Osteocyte (in vitro differentiated cells): Measurements from ENCODE around the gene GPD2. TPM values are rescaled to one million over a fixed set of nuclear protein-coding genes. Genes with fewer than 3 reads are reported as not detected.

ENCODE experiments used
- DNase-seq: peaks from one replicate; pipeline ENCODE4 v3.0.0; 2021; ENCODE audit warnings: mixed read lengths; ENCODE audit not compliant: unreplicated experiment; ENCODE audit errors: extremely low spot score
- H3K27ac Mint-ChIP-seq: one replicate; pipeline ENCODE4 v1.8.0; 2021; ENCODE audit warnings: mild to moderate bottlenecking, mixed read lengths; ENCODE audit not compliant: unreplicated experiment
- H3K27me3 Mint-ChIP-seq: one replicate; pipeline ENCODE4 v1.8.0; 2021; ENCODE audit warnings: mixed read lengths; ENCODE audit not compliant: unreplicated experiment
- H3K36me3 Mint-ChIP-seq: one replicate; pipeline ENCODE4 v1.8.0; 2021; ENCODE audit warnings: mixed read lengths; ENCODE audit not compliant: unreplicated experiment
- H3K4me1 Mint-ChIP-seq: one replicate; pipeline ENCODE4 v1.8.0; 2021; ENCODE audit warnings: mixed read lengths; ENCODE audit not compliant: unreplicated experiment
- H3K4me3 Mint-ChIP-seq: one replicate; pipeline ENCODE4 v1.8.0; 2021; ENCODE audit warnings: mild to moderate bottlenecking, moderate library complexity, mixed read lengths; ENCODE audit not compliant: unreplicated experiment
- H3K9me3 Mint-ChIP-seq: one replicate; pipeline ENCODE4 v1.8.0; 2021; ENCODE audit warnings: mixed read lengths; ENCODE audit not compliant: unreplicated experiment
- total RNA-seq: library from RNA; stranded (reverse); gene quantifications from 2 replicates; pipeline ENCODE4 v1.2.1, GENCODE V29; 2021
- TF ChIP-seq, protein P1 (sequence below): fragments of 200-600 bp; sonication (generic); IDR thresholded peaks from 2 replicates; pipeline ENCODE4 v1.5.0; 2021; ENCODE audit warnings: antibody characterized with exemption, mild to moderate bottlenecking, moderate library complexity

The GPD2 gene
- total RNA-seq, 1 donor from 2014 or later, result 21.8 TPM

DNA sequence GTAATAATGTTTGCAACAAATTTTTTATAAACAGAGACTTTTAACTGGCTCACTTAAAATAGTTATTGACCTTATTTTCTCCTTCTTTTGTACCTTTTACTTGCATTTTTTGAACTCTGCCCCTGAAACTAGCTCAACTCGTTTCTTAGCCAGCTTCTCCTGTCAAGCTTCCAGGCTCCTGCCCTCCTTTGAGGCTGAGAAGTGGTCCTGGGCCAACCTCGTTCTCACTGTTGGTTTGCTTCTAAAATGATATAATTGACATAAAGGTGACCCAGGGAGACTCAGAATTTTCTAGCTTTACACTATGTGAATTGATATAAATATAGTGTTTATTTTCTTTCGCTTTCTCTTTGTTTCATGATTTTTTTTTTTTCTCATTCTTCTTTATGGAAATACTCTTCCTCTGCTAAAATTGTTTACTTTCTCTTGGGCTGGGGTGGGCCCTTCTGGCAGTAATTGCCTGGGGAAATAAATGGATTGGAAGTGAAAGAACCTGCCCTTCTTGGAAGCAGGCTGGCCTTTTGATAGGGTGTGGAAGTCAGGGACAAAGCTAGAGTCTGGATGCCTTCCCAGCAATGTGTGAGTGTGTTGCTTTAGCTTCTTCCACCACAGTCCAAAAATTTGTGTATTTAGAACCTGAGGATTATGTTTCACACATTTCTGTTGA lies 30.7 kb downstream of the GPD2 start:
- Mint-ChIP-seq H3K4me3 (peak overlapping the region; percentile 46), H3K27ac (peak overlapping the region; percentile 86), H3K36me3 (no peaks in the 10 kb centered on the region), H3K4me1 (peaks cover 46% of the 10 kb centered on the region), H3K9me3 (no peaks in the 10 kb centered on the region), H3K27me3 (no peaks in the 10 kb centered on the region)
- TF ChIP-seq, protein P1, sequence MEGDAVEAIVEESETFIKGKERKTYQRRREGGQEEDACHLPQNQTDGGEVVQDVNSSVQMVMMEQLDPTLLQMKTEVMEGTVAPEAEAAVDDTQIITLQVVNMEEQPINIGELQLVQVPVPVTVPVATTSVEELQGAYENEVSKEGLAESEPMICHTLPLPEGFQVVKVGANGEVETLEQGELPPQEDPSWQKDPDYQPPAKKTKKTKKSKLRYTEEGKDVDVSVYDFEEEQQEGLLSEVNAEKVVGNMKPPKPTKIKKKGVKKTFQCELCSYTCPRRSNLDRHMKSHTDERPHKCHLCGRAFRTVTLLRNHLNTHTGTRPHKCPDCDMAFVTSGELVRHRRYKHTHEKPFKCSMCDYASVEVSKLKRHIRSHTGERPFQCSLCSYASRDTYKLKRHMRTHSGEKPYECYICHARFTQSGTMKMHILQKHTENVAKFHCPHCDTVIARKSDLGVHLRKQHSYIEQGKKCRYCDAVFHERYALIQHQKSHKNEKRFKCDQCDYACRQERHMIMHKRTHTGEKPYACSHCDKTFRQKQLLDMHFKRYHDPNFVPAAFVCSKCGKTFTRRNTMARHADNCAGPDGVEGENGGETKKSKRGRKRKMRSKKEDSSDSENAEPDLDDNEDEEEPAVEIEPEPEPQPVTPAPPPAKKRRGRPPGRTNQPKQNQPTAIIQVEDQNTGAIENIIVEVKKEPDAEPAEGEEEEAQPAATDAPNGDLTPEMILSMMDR, result no peak
- DNase-seq, result no peak

DNA sequence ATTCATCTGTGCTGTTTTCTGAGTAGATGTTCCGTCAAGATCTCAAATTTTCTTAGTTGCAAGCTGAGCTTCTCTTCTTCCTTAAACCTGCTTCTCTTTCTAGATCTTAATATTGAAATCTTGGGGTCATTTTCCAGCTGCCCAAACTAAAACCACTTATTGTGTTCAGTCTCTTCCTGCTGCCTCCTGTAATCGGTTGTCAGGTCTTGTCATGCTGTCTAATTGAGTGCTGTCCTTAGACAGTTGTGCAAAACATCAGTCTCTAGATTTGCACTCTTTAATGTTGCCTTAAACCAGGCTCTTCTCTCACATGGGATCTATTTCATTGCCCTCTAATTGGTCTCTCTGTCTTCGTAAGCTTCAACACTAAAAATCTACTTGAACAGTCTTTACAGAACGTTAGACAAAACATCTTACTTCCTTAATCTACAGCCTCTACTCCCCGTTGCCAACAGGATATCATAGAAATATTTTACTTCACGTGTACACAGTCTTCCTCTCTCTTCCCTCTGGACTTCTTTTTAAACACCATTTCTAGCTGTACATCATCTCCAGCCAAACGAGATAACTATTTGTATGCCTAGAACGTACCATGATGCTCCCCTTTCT lies 34.9 kb downstream of the GPD2 start:
- Mint-ChIP-seq H3K4me3 (no peak overlapping the region), H3K9me3 (no peaks in the 10 kb centered on the region), H3K4me1 (peaks cover 32% of the 10 kb centered on the region), H3K27ac (no peak overlapping the region), H3K27me3 (no peaks in the 10 kb centered on the region), H3K36me3 (no peaks in the 10 kb centered on the region)
- no peak for DNase-seq
- TF ChIP-seq, protein P1, result no peak

DNA sequence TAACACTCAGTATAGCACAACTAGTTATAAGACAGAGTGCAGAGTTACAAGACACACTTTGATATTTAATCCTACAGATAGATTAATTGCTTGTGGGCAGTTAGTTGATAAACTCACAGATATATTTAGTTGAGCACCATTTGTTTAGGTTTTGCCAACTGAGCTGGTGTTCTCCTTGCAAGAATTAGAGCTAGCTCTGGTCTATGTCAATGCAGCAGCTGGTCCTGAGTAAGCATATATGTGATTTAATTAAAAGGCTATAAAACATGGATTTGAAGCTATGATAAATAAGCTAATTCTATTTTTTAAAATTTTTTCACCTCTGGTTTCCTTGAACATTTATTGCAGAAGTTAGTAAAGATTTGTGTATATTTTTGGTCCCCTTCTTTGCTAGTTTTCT lies 35.6 kb downstream of the GPD2 start:
- TF ChIP-seq, protein P1, result no peak
- Mint-ChIP-seq H3K9me3 (no peaks in the 10 kb centered on the region), H3K4me3 (no peak overlapping the region), H3K36me3 (no peaks in the 10 kb centered on the region), H3K27me3 (no peaks in the 10 kb centered on the region), H3K27ac (no peak overlapping the region), H3K4me1 (peaks cover 35% of the 10 kb centered on the region)
- no peak for DNase-seq

DNA sequence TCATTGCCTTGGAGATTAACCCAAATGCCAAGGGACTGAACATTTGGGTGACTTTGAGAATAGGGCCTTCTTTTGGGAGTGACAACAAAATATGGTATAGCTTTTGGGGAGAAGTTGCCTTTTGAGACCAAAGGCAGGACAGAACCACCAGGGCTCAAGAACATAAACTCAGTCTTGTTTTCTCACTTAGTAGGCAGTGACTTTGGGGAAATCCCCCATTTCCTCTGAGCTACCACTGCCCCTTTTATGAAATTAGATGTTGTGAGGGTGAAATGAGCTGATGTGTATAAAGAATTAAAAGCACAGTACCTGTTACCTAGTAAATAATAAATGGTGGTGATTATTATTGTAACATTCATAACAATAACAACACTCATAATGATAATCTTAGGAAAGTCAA lies 36.5 kb downstream of the GPD2 start:
- H3K9me3 Mint-ChIP-seq, result no peaks in the 10 kb centered on the region

DNA sequence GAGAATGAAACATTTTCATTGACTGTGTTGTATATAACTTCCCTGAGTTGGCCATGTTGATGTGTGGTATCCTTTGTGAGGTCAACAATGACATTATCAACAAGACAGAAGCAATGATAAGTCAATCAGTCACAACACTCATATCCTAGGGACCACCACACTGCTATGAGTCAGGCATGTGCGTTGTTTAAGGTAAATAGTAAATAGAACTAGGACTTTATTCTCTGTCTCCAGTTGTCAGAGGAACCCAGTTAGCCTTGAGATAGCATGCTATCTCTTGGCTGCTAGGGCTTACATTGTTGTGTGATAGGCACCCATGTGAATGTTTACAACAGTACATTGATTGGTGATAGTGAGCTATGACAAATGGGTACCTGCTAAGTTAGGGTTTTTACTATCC lies 37.3 kb downstream of the GPD2 start:
- Mint-ChIP-seq H3K4me3 (no peak overlapping the region), H3K36me3 (no peaks in the 10 kb centered on the region), H3K4me1 (peaks cover 31% of the 10 kb centered on the region), H3K27me3 (no peaks in the 10 kb centered on the region), H3K27ac (no peak overlapping the region), H3K9me3 (no peaks in the 10 kb centered on the region)
- no peak for DNase-seq
- TF ChIP-seq, protein P1, result no peak

More for the DNA sequence above, 36.5 kb downstream of the GPD2 start:
- Mint-ChIP-seq H3K4me1 (peaks cover 34% of the 10 kb centered on the region), H3K36me3 (no peaks in the 10 kb centered on the region), H3K27me3 (no peaks in the 10 kb centered on the region), H3K27ac (no peak overlapping the region), H3K4me3 (no peak overlapping the region)
- DNase-seq, result no peak
- TF ChIP-seq, protein P1, result no peak
